GM19043 (cell line): ENCODE results near the gene PRKAG2.
A peak's percentile ranks its signal among the peaks of the same experiment; 100 is the strongest.
"Not testable (repeated sequence)": the region's sequence is repeated elsewhere in the genome, so short reads cannot be mapped to it uniquely, and the experiment has no call there.

Source experiments
- ATAC-seq: cut with Tn5 transposase; IDR thresholded peaks from one replicate; pipeline ENCODE4 v1.9.1; 2021; ENCODE audit warnings: low read depth; ENCODE audit not compliant: unreplicated experiment

Gene PRKAG2

GRCh38 chr7:151792636-151793035, 84.3 kb downstream of the PRKAG2 start:
- ATAC-seq = no peak

- ATAC-seq = no peak
Measured at GRCh38 chr7:151792086-151792485, 84.8 kb downstream of the PRKAG2 start.

- ATAC-seq = no peak
Measured at GRCh38 chr7:151790830-151791620, 85.9 kb downstream of the PRKAG2 start.

- ATAC-seq = no peak
Measured at GRCh38 chr7:151790095-151790829, 86.7 kb downstream of the PRKAG2 start.

- ATAC-seq = no peak
Measured at GRCh38 chr7:151789380-151789947, 87.5 kb downstream of the PRKAG2 start.

- ATAC-seq = no peak
Measured at GRCh38 chr7:151787348-151787747, 89.6 kb downstream of the PRKAG2 start.

GRCh38 chr7:151786936-151787335, 90.0 kb downstream of the PRKAG2 start:
- ATAC-seq = no peak

- no peak for ATAC-seq
Measured at GRCh38 chr7:151786241-151786640, 90.7 kb downstream of the PRKAG2 start.

- no peak for ATAC-seq
Measured at GRCh38 chr7:151785681-151785965, 91.3 kb downstream of the PRKAG2 start.

- no peak for ATAC-seq
Measured at GRCh38 chr7:151784853-151785680, 91.8 kb downstream of the PRKAG2 start.

GRCh38 chr7:151783958-151784575, 92.8 kb downstream of the PRKAG2 start:
- ATAC-seq = no peak

GRCh38 chr7:151782598-151783448, 94.1 kb downstream of the PRKAG2 start:
- ATAC-seq = peak; percentile 78

GRCh38 chr7:151782256-151782597, 94.7 kb downstream of the PRKAG2 start:
- ATAC-seq = not testable (repeated sequence)

GRCh38 chr7:151781161-151781845, 95.6 kb downstream of the PRKAG2 start:
- no peak for ATAC-seq

- no peak for ATAC-seq
Measured at GRCh38 chr7:151780631-151781030, 96.3 kb downstream of the PRKAG2 start.

- no peak for ATAC-seq
Measured at GRCh38 chr7:151779678-151780077, 97.2 kb downstream of the PRKAG2 start.

GRCh38 chr7:151779255-151779654, 97.7 kb downstream of the PRKAG2 start:
- ATAC-seq = no peak

- ATAC-seq = no peak
Measured at GRCh38 chr7:151777908-151778670, 98.8 kb downstream of the PRKAG2 start.
